Endothelial cell of umbilical vein (primary cell): ENCODE data around the gene FARP1. TPM values are rescaled to one million over a fixed set of nuclear protein-coding genes. Genes with fewer than 3 reads are reported as not detected.

Experiments used
- BruUV-seq: library from RNA; stranded (reverse); fragments of 400-500 nt; replicated peaks from 2 replicates; lab custom pipeline; 2021; lab: Mats Ljungman, UMichigan
- CTCF ChIA-PET: fragments of 300-600, 350-600 bp; sonication (Branson Sonifier 250); formaldehyde crosslinking; loops from one replicate; lab custom pipeline; 2021; ENCODE audit warnings: antibody characterized with exemption, inconsistent platforms; lab: Charles Lee
- POLR2A ChIA-PET: fragments of 300-600, 350-600 bp; sonication (Branson Sonifier 250); formaldehyde crosslinking; loops from one replicate; lab custom pipeline; 2021; ENCODE audit warnings: antibody characterized with exemption, inconsistent platforms; lab: Charles Lee
- DNase-seq: peaks from one replicate; pipeline ENCODE4 v3.0.0-alpha.2; 2011; ENCODE audit warnings: low read depth, low spot score
- FAIRE-seq: peaks from 2 replicates; lab custom pipeline; 2011; peaks lifted over from hg19 to GRCh38; lab: Jason Lieb, UNC
- H2AFZ ChIP-seq: 2 replicates; pipeline ENCODE4 v1.6.0; 2012; ENCODE audit warnings: low read depth, low read length, control low read depth, inconsistent platforms
- H3K27ac ChIP-seq: 2 replicates; pipeline ENCODE4 v1.5.1; 2011; ENCODE audit warnings: low read depth, mild to moderate bottlenecking, control low read depth, low read length, moderate library complexity; ENCODE audit not compliant: insufficient read depth
- H3K27me3 ChIP-seq, 2 experiments: 2 replicates each; pipeline versions ENCODE4 v1.6.0 to v1.6.1; 2011; ENCODE audit warnings: low read length in 2 of 2, mixed read lengths in 1 of 2; ENCODE audit not compliant: control insufficient read depth in 2 of 2, insufficient read depth in 2 of 2
- H3K36me3 ChIP-seq, 2 experiments: 2 replicates in 1 of 2; 3 replicates in 1 of 2; pipeline ENCODE4 v1.5.1; 2011; ENCODE audit warnings: low read length in 2 of 2, mild to moderate bottlenecking in 1 of 2, moderate library complexity in 1 of 2; ENCODE audit not compliant: control insufficient read depth in 2 of 2, insufficient read depth in 2 of 2; ENCODE audit errors: extremely low read depth in 1 of 2
- H3K4me1 ChIP-seq: 3 replicates; pipeline ENCODE4 v1.5.1; 2011; ENCODE audit warnings: mild to moderate bottlenecking, low read length; ENCODE audit not compliant: control insufficient read depth, insufficient read depth; ENCODE audit errors: extremely low read depth
- H3K4me2 ChIP-seq: 2 replicates; pipeline ENCODE4 v1.6.1; 2011; ENCODE audit warnings: low read length, control low read depth, mixed read lengths; ENCODE audit not compliant: insufficient read depth
- H3K4me3 ChIP-seq, 3 experiments: fragments of 200-600 bp in 1 of 3; sonication (generic), shearing (Covaris generic) in 1 of 3; replicated peaks in 1 of 3; 2 replicates each; pipeline ENCODE4 v1.5.1; 2011 to 2016; ENCODE audit warnings: control low read depth in 3 of 3, low read length in 3 of 3, mild to moderate bottlenecking in 2 of 3, inconsistent platforms in 1 of 3, low read depth in 1 of 3, moderate library complexity in 1 of 3; ENCODE audit not compliant: insufficient read depth in 1 of 3
- H3K79me2 ChIP-seq: 2 replicates; pipeline ENCODE4 v1.6.0; 2012; ENCODE audit warnings: low read length, inconsistent platforms; ENCODE audit not compliant: control insufficient read depth, insufficient read depth
- H3K9ac ChIP-seq: replicated peaks from 2 replicates; pipeline ENCODE3; 2011; ENCODE audit warnings: low read length, control low read depth; ENCODE audit not compliant: insufficient read depth; ENCODE audit errors: extremely low read depth
- H3K9me1 ChIP-seq: replicated peaks from 3 replicates; pipeline ENCODE4 v1.6.0; 2011; ENCODE audit warnings: mild to moderate bottlenecking, low read length; ENCODE audit not compliant: control insufficient read depth, insufficient read depth; ENCODE audit errors: extremely low read depth
- H3K9me3 ChIP-seq: replicated peaks from 2 replicates; pipeline ENCODE4 v1.5.1; 2012; ENCODE audit warnings: low read length, inconsistent platforms; ENCODE audit not compliant: control insufficient read depth, insufficient read depth
- H4K20me1 ChIP-seq: replicated peaks from 2 replicates; pipeline ENCODE3; 2011; ENCODE audit warnings: mild to moderate bottlenecking, low read length; ENCODE audit not compliant: control insufficient read depth, insufficient read depth; ENCODE audit errors: extremely low read depth
- CTCF ChIP-seq, 2 donors: IDR thresholded peaks; 1 replicate in 1 of 2; 2 replicates in 1 of 2; pipeline ENCODE4 v1.5.1; 2011; ENCODE audit warnings: low read length in 2 of 2, mild to moderate bottlenecking in 2 of 2, moderate library complexity in 2 of 2, control low read depth in 1 of 2, inconsistent platforms in 1 of 2, low read depth in 1 of 2; ENCODE audit not compliant: insufficient read depth in 1 of 2; ENCODE audit errors: extremely low read depth in 1 of 2
- EZH2 ChIP-seq: IDR thresholded peaks from 2 replicates; pipeline ENCODE4 v1.6.1; 2012; ENCODE audit warnings: borderline replicate concordance, low read depth, mild to moderate bottlenecking, moderate library complexity, low read length, inconsistent platforms; ENCODE audit not compliant: severe bottlenecking
- GATA2 ChIP-seq: IDR thresholded peaks from 2 replicates; pipeline ENCODE4 v1.7.0; 2011; ENCODE audit warnings: low read depth, mild to moderate bottlenecking, moderate library complexity, mixed read lengths, low read length; ENCODE audit not compliant: insufficient read length, insufficient read depth
- JUN ChIP-seq: IDR thresholded peaks from 2 replicates; pipeline ENCODE4 v1.6.1; 2011; ENCODE audit warnings: borderline replicate concordance, low read depth; ENCODE audit not compliant: insufficient read length, insufficient read depth
- MYC ChIP-seq: IDR thresholded peaks from one replicate; pipeline ENCODE4 v1.6.1; 2011; ENCODE audit warnings: mild to moderate bottlenecking, low read depth, low read length
- POLR2AphosphoS5 ChIP-seq: IDR thresholded peaks from 2 replicates; pipeline ENCODE4 v1.6.1; 2012; ENCODE audit warnings: low read depth, mild to moderate bottlenecking, control low read depth, low read length, moderate library complexity; ENCODE audit not compliant: insufficient read depth
- dilution Hi-C: fragments of 300-500 bp; cut with MboI; formaldehyde crosslinking; loops from one replicate; pipeline ENCODE4 v1.15.0; 2019; ENCODE audit warnings: low sequenced_read_pairs; ENCODE audit not compliant: extremely low pct_ligation_motif_present
- intact Hi-C: fragments of 100-400 bp; cut with micrococcal nuclease; formaldehyde crosslinking; loops from one replicate; pipeline ENCODE4 v1.10.0; 2022
- polyA plus RNA-seq, 4 experiments: library from polyadenylated mRNA; depleted of rRNA in 3 of 4; stranded (reverse) in 3 of 4; unstranded in 1 of 4; fragments of >200 nt; gene quantifications; 2 replicates each; pipeline versions ENCODE4 v1.2.1 to v1.2.3, GENCODE V29; 2011 to 2012; ENCODE audit warnings: missing spikeins in 1 of 4
- total RNA-seq: library from RNA; stranded (reverse); gene quantifications from 2 replicates; pipeline ENCODE4 v1.2.3, GENCODE V29; 2021

The FARP1 gene
- total and polyA plus RNA-seq, 2 donors (not counting 3 experiments of a cell fraction or from before 2014, with no cell fraction given) = 19.0 to 77.7 TPM

- Histone ChIP-seq H3K4me3 (no peak overlapping the region), H4K20me1 (no peaks in the 10 kb centered on the region), H3K27ac (no peak overlapping the region), H3K79me2 (no peaks in the 10 kb centered on the region), H3K9me1 (no peaks in the 10 kb centered on the region), H3K36me3 (no peaks in the 10 kb centered on the region), H2AFZ (no peak overlapping the region), H3K9ac (no peak overlapping the region), H3K9me3 (no peaks in the 10 kb centered on the region), H3K4me2 (no peak overlapping the region), H3K4me1 (peaks cover 6% of the 10 kb centered on the region), H3K27me3 (no peaks in the 10 kb centered on the region)
- ChIA-PET CTCF (interaction anchor here (1.1 kb wide), 1 partner anchor 34 kb away, joined by 3 read pairs; no protein-coding TSS in a partner anchor), POLR2A (no interaction called here)
- FAIRE-seq (no peak), DNase-seq (no peak)
- intact Hi-C loops = no loop called here
- dilution Hi-C loops = no loop called here
- BruUV-seq = no TSS peak
- TF ChIP-seq POLR2AphosphoS5 (no peak), EZH2 (no peak), CTCF (IDR thresholded peaks at IDR 0.05; ENCODE audit: extremely low read depth in 1 of 2, insufficient read depth in 1 of 2, low read depth in 1 of 2, low read length in 2 of 2) (no peak), JUN (no peak), GATA2 (no peak), MYC (no peak)
Observed at GRCh38 chr13:98265692-98266551, 123.0 kb downstream of the FARP1 start.
